Measurements from ENCODE around the gene UNC93A. TPM values are rescaled to one million over a fixed set of nuclear protein-coding genes. Genes with fewer than 3 reads are reported as not detected.
"Not testable (repeated sequence)": the region's sequence is repeated elsewhere in the genome, so short reads cannot be mapped to it uniquely, and the experiment has no call there.

UNC93A gene
- total RNA-seq, 2 donors from 2014 or later, result not detected

GRCh38 chr6:167289291-167289690, 1.8 kb upstream of the UNC93A start:
- not testable (repeated sequence) for DNase-seq, ATAC-seq
- intact Hi-C loops (cut with DNase I), result loop anchor here in 1 of 2 donors (10.0 kb wide), 1 partner anchor 64 kb away; no protein-coding TSS in a partner anchor

GRCh38 chr6:167291623-167292300, 647 bp downstream of the UNC93A start:
- ATAC-seq (no peak), DNase-seq (no peak)
- intact Hi-C loops (cut with DNase I), result no loop called here

GRCh38 chr6:167292301-167293087, 1.4 kb downstream of the UNC93A start:
- intact Hi-C loops (cut with DNase I), result no loop called here
- no peak for ATAC-seq
- no peak for DNase-seq

- ATAC-seq, result no peak
- intact Hi-C loops (cut with DNase I), result no loop called here
- DNase-seq, result no peak
Measured at GRCh38 chr6:167293088-167293589, 2.0 kb downstream of the UNC93A start.

GRCh38 chr6:167293590-167294091, 2.5 kb downstream of the UNC93A start:
- ATAC-seq, result no peak
- DNase-seq, result no peak
- intact Hi-C loops (cut with DNase I), result no loop called here

GRCh38 chr6:167294241-167294640, 3.1 kb downstream of the UNC93A start:
- ATAC-seq, result no peak
- intact Hi-C loops (cut with DNase I), result no loop called here
- DNase-seq, result no peak

- intact Hi-C loops (cut with DNase I), result no loop called here
- ATAC-seq, result no peak
- no peak for DNase-seq
Measured at GRCh38 chr6:167294651-167295494, 3.8 kb downstream of the UNC93A start.

- DNase-seq, result no peak
- intact Hi-C loops (cut with DNase I), result no loop called here
- ATAC-seq, result no peak
Measured at GRCh38 chr6:167295495-167296292, 4.6 kb downstream of the UNC93A start.

- DNase-seq (no peak), ATAC-seq (no peak)
- intact Hi-C loops (cut with DNase I), result no loop called here
Measured at GRCh38 chr6:167296293-167296690, 5.2 kb downstream of the UNC93A start.

GRCh38 chr6:167296902-167297301, 5.8 kb downstream of the UNC93A start:
- no peak for DNase-seq
- intact Hi-C loops (cut with DNase I), result no loop called here
- no peak for ATAC-seq

- DNase-seq, result no peak
- intact Hi-C loops (cut with DNase I), result no loop called here
- ATAC-seq, result no peak
Measured at GRCh38 chr6:167298127-167298526, 7.0 kb downstream of the UNC93A start.

GRCh38 chr6:167299641-167300308, 8.7 kb downstream of the UNC93A start:
- ATAC-seq (no peak), DNase-seq (no peak)
- intact Hi-C loops (cut with DNase I), result no loop called here

GRCh38 chr6:167300902-167301777, 10.0 kb downstream of the UNC93A start:
- intact Hi-C loops (cut with DNase I), result no loop called here
- ATAC-seq (no peak), DNase-seq (no peak)

- peak; percentile 41 to 62 for ATAC-seq
- no peak for DNase-seq
- intact Hi-C loops (cut with DNase I), result no loop called here
Measured at GRCh38 chr6:167302074-167302473, 11.0 kb downstream of the UNC93A start.

GRCh38 chr6:167302796-167303195, 11.7 kb downstream of the UNC93A start:
- ATAC-seq, result no peak
- intact Hi-C loops (cut with DNase I), result no loop called here
- no peak for DNase-seq

GRCh38 chr6:167303675-167304625, 12.8 kb downstream of the UNC93A start:
- DNase-seq (no peak), ATAC-seq (no peak)
- intact Hi-C loops (cut with DNase I), result no loop called here
